Effector memory CD8-positive, alpha-beta T cell (primary cell): ENCODE results near the gene RASA3.

Experiments used
- ATAC-seq: fragments of 150-1000 bp; cut with Tn5 transposase; replicated peaks from 2 replicates; pipeline ENCODE4 v1.10.0; 2021; ENCODE audit warnings: mild to moderate bottlenecking, moderate library complexity
- DNase-seq, 3 experiments: peaks; one replicate each; pipeline ENCODE4 v3.0.0; 2021
- H3K27ac Mint-ChIP-seq, 2 donors: one replicate each; pipeline ENCODE4 v1.8.0; 2022; ENCODE audit warnings: mild to moderate bottlenecking in 2 of 2, mixed read lengths in 2 of 2, moderate library complexity in 2 of 2
- H3K27me3 Mint-ChIP-seq, 2 donors: one replicate each; pipeline ENCODE4 v1.8.0; 2022; ENCODE audit warnings: mixed read lengths in 2 of 2
- H3K36me3 Mint-ChIP-seq: one replicate; pipeline ENCODE4 v1.8.0; 2022; ENCODE audit warnings: mild to moderate bottlenecking, moderate library complexity, mixed read lengths; ENCODE audit not compliant: insufficient read depth
- H3K4me1 Mint-ChIP-seq, 2 donors: one replicate each; pipeline ENCODE4 v1.8.0; 2022; ENCODE audit warnings: low read depth in 2 of 2, mixed read lengths in 2 of 2
- H3K4me3 Mint-ChIP-seq, 2 donors: one replicate each; pipeline ENCODE4 v1.8.0; 2022; ENCODE audit warnings: mild to moderate bottlenecking in 2 of 2, mixed read lengths in 2 of 2, moderate library complexity in 2 of 2
- H3K9me3 Mint-ChIP-seq, 2 donors: one replicate each; pipeline ENCODE4 v1.8.0; 2022; ENCODE audit warnings: mixed read lengths in 2 of 2

RASA3 gene

DNA sequence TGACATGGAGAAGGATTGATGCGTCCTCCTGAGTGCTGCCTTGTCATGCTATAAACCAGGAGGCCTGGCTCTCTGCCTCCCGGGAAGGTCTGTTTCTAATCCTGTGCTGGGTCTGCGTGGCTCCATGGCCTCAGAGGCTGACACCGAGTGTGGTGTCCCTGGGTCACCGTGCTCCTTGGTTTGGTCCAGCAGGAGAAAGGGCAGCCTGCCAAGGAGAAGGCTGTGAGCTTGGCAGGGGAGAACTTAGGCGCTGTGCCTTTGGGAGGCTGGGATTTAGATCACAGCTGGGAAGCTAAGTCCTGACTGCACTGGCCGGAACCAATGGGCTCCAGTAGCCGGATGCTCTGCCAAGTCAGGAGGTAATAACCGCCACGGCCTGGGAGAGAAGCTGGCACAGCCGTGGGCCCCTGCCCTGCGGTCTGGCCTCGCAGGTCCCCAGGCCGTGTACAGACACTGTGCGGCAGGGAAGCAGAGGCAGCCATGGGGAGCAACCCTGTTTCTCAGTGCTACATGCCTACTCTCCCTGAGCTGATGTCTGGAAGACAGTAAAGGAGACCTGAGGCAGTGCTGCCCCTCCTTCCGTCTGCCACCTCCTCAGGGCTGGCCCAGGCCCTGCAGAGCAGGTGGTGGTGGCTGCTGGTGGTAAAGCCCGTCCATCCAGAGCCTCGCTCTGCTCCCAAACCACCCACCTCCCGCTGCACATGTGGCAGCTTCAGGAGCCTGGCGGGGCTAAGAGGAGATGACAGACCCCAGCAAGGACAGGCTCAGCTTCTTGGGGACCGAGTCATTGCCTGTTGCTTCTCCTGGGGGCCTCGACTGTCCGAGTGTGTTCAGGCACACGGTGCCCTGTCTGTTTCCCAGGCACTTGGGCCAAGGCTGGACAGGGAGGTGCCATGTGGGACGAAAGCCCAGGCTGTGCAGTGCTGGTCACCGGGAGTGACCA lies 203.5 kb downstream of the RASA3 start:
- H3K27me3 Mint-ChIP-seq: peaks cover 36 to 47% of the 10 kb centered on the region in 2 donors
- DNase-seq (no peak), ATAC-seq (no peak)
- H3K4me3 Mint-ChIP-seq: no peak overlapping the region
- peaks cover 12% of the 10 kb centered on the region for H3K36me3 Mint-ChIP-seq
- peaks cover 0 to 15% of the 10 kb centered on the region in 2 donors for H3K4me1 Mint-ChIP-seq
- no peaks in the 10 kb centered on the region for H3K9me3 Mint-ChIP-seq
- H3K27ac Mint-ChIP-seq: no peak overlapping the region
